HTERT RPE-1 (cell line): ENCODE results near the gene CPNE5.

Source experiments
- in situ Hi-C: fragments of 300-500 bp; cut with MboI; formaldehyde crosslinking; loops from 4 replicates; pipeline ENCODE4 v1.14.3; 2020; ENCODE audit warnings: low sequenced_read_pairs

Gene CPNE5

GRCh38 chr6:36858407-36858981, 19.2 kb upstream of the CPNE5 start:
- in situ Hi-C loops = no loop called here

- in situ Hi-C loops = no loop called here
These were observed 18.1 kb upstream of the CPNE5 start for GRCh38 chr6:36857325-36857724.

GRCh38 chr6:36856277-36856676, 17.0 kb upstream of the CPNE5 start:
- in situ Hi-C loops = no loop called here

- in situ Hi-C loops = no loop called here
These were observed 16.5 kb upstream of the CPNE5 start for GRCh38 chr6:36855750-36856149.

- in situ Hi-C loops = no loop called here
These were observed 14.1 kb upstream of the CPNE5 start for GRCh38 chr6:36853325-36853724.

GRCh38 chr6:36852481-36853147, 13.4 kb upstream of the CPNE5 start:
- in situ Hi-C loops = no loop called here

GRCh38 chr6:36851626-36852025, 12.4 kb upstream of the CPNE5 start:
- in situ Hi-C loops = no loop called here

- in situ Hi-C loops = no loop called here
These were observed 11.9 kb upstream of the CPNE5 start for GRCh38 chr6:36851149-36851614.

GRCh38 chr6:36850021-36850420, 10.8 kb upstream of the CPNE5 start:
- in situ Hi-C loops = no loop called here

- in situ Hi-C loops = no loop called here
These were observed 9.6 kb upstream of the CPNE5 start for GRCh38 chr6:36848658-36849441.

GRCh38 chr6:36847991-36848390, 8.7 kb upstream of the CPNE5 start:
- in situ Hi-C loops = no loop called here

- in situ Hi-C loops = no loop called here
These were observed 7.9 kb upstream of the CPNE5 start for GRCh38 chr6:36847152-36847551.

GRCh38 chr6:36845233-36845632, 6.0 kb upstream of the CPNE5 start:
- in situ Hi-C loops = no loop called here

- in situ Hi-C loops = no loop called here
These were observed 5.3 kb upstream of the CPNE5 start for GRCh38 chr6:36844232-36845170.

- in situ Hi-C loops = no loop called here
These were observed 3.9 kb upstream of the CPNE5 start for GRCh38 chr6:36843170-36843569.

- in situ Hi-C loops = no loop called here
These were observed 2.5 kb upstream of the CPNE5 start for GRCh38 chr6:36841756-36842155.

- in situ Hi-C loops = no loop called here
These were observed 1.5 kb upstream of the CPNE5 start for GRCh38 chr6:36840432-36841403.

GRCh38 chr6:36839749-36840431, 646 bp upstream of the CPNE5 start:
- in situ Hi-C loops = no loop called here

- in situ Hi-C loops = no loop called here
These were observed 1.6 kb downstream of the CPNE5 start for GRCh38 chr6:36837686-36838085.
